ENCODE data around the gene NRG4. TPM values are rescaled to one million over a fixed set of nuclear protein-coding genes. Genes with fewer than 3 reads are reported as not detected.

The NRG4 gene
- total RNA-seq, 1 experiment from 2014 or later = not detected

DNA sequence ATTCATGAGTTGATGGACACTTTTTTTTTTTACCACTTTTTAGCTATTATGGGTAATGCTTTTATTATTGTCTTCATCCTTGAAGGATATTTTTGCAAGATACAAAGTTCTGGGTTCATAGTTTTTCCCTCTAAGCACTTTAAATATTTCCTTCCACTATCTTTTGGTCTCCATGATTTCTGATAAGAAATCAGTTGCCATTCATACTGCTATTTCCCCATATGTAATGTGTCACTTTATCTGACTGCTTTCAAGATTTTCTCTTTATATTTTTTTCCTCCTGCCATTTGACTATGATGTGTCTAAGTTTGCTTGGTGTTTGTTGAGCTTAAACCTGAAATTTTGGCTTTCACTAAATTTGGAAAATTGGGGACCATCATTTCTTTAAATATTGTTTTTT lies 19.3 kb downstream of the NRG4 start:
- H2BK120ac ChIP-seq (ENCODE audit: low read depth, low read length, poor library complexity, severe bottlenecking) = no peak overlapping the region
- H4K91ac ChIP-seq (ENCODE audit: insufficient read length, low read depth, low read length) = no peak overlapping the region
- no peak overlapping the region for H3K14ac ChIP-seq (ENCODE audit: insufficient read depth, low read length)
- no peak overlapping the region for H2BK5ac ChIP-seq (ENCODE audit: insufficient read length, low read length)
- no peaks in the 10 kb centered on the region for H3K27me3 ChIP-seq (ENCODE audit: insufficient read depth, low read length)
- Mint-ChIP-seq H3K9me3 (peaks cover 6 to 8% of the 10 kb centered on the region in 2 experiments), H3K27me3 (ENCODE audit: low read depth) (no peaks in the 10 kb centered on the region), H3K4me3 (no peak overlapping the region), H3K4me1 (peaks cover 14 to 18% of the 10 kb centered on the region in 2 experiments), H3K27ac (no peak overlapping the region), H3K36me3 (ENCODE audit: insufficient read depth in 1 of 3, low read depth in 3 of 3) (peaks cover 0 to 3% (median 0%) of the 10 kb centered on the region in 3 experiments; a peak in 1 of 7 replicates)
- TF ChIP-seq, protein P1, sequence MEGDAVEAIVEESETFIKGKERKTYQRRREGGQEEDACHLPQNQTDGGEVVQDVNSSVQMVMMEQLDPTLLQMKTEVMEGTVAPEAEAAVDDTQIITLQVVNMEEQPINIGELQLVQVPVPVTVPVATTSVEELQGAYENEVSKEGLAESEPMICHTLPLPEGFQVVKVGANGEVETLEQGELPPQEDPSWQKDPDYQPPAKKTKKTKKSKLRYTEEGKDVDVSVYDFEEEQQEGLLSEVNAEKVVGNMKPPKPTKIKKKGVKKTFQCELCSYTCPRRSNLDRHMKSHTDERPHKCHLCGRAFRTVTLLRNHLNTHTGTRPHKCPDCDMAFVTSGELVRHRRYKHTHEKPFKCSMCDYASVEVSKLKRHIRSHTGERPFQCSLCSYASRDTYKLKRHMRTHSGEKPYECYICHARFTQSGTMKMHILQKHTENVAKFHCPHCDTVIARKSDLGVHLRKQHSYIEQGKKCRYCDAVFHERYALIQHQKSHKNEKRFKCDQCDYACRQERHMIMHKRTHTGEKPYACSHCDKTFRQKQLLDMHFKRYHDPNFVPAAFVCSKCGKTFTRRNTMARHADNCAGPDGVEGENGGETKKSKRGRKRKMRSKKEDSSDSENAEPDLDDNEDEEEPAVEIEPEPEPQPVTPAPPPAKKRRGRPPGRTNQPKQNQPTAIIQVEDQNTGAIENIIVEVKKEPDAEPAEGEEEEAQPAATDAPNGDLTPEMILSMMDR (conservative IDR thresholded peaks at IDR 0.05) = no peak
- no peak overlapping the region for H2BK12ac ChIP-seq (ENCODE audit: insufficient read length, low read depth, low read length)
- no peaks in the 10 kb centered on the region for H3K23me2 ChIP-seq (ENCODE audit: insufficient read length, low read depth, low read length, poor library complexity, severe bottlenecking)
- no peak overlapping the region for H3K4me2 ChIP-seq (ENCODE audit: insufficient read depth, insufficient read length, low read length)
- no peaks in the 10 kb centered on the region for H3K79me2 ChIP-seq (ENCODE audit: insufficient read depth, low read length)
- H3K9ac ChIP-seq (ENCODE audit: extremely low read depth, insufficient read length, low read length) = no peak overlapping the region
- H2AFZ ChIP-seq (ENCODE audit: low read length) = no peak overlapping the region
- no peak overlapping the region for H3T11ph ChIP-seq (ENCODE audit: low read length)
- H2AK5ac ChIP-seq (ENCODE audit: insufficient read length, low read length) = no peak overlapping the region
- no peak for DNase-seq
- no peak overlapping the region for H4K5ac ChIP-seq (ENCODE audit: insufficient read length, low read depth, low read length)
- no peak overlapping the region for H4K8ac ChIP-seq (replicated peaks; ENCODE audit: insufficient read length, low read depth, low read length)
- H3K18ac ChIP-seq (ENCODE audit: insufficient read length, low read depth, low read length) = no peak overlapping the region
- no peak overlapping the region for H3K23ac ChIP-seq (ENCODE audit: insufficient read length, low read depth, low read length)
- H3K9me3 ChIP-seq (ENCODE audit: control insufficient read depth, low read depth, low read length) = no peaks in the 10 kb centered on the region
- no peak overlapping the region for H2BK15ac ChIP-seq (ENCODE audit: low read depth, low read length)
- H2BK20ac ChIP-seq (ENCODE audit: low read depth, low read length, poor library complexity, severe bottlenecking) = no peak overlapping the region
- H4K20me1 ChIP-seq (ENCODE audit: control insufficient read depth, insufficient read depth, insufficient read length) = no peaks in the 10 kb centered on the region
- no peaks in the 10 kb centered on the region for H3K79me1 ChIP-seq (ENCODE audit: insufficient read depth, low read depth, low read length, poor library complexity, severe bottlenecking)
- no peak overlapping the region for H3K4ac ChIP-seq (ENCODE audit: low read depth, low read length)
- no peak overlapping the region for H3K56ac ChIP-seq (ENCODE audit: insufficient read length, low read depth, low read length)
- H3K27ac ChIP-seq (ENCODE audit: insufficient read length, low read depth, low read length) = no peak overlapping the region
- H3K4me1 ChIP-seq (ENCODE audit: insufficient read depth, low read length) = no peaks in the 10 kb centered on the region

Data from H9 (cell line).